ENCODE measurements around the gene RND1. TPM values are rescaled to one million over a fixed set of nuclear protein-coding genes. Genes with fewer than 3 reads are reported as not detected.

The RND1 gene
- total and polyA plus RNA-seq, 2 of the 13 experiments (the other 11 are each of a cell fraction or from before 2014, with no cell fraction given): 1.8 to 1.9 TPM

DNA sequence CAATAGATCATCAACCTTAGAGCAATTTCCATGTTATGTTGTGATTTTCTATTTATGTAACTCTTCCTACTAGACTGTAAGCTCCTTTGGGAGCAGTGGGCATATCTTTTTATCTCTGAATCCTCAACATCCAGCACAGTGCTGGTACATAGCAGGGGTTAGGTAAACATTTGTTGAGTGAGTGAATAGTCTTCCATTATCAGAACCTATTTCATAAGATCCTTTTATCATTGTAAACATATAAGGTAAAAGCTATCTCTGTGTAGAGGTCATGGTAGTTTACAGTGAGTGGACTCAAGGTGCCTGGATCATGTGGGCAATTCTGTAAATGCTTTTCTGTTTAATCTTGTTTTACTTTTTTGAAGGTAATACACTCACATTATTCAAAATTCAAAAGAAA is 44.5 kb upstream of the RND1 start (continued):
- TF ChIP-seq, protein P1, sequence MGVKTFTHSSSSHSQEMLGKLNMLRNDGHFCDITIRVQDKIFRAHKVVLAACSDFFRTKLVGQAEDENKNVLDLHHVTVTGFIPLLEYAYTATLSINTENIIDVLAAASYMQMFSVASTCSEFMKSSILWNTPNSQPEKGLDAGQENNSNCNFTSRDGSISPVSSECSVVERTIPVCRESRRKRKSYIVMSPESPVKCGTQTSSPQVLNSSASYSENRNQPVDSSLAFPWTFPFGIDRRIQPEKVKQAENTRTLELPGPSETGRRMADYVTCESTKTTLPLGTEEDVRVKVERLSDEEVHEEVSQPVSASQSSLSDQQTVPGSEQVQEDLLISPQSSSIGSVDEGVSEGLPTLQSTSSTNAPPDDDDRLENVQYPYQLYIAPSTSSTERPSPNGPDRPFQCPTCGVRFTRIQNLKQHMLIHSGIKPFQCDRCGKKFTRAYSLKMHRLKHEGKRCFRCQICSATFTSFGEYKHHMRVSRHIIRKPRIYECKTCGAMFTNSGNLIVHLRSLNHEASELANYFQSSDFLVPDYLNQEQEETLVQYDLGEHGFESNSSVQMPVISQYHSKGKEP (CRISPR knock-in tag; IDR thresholded peaks at IDR 0.05): no peak
- TF ChIP-seq, protein P2, sequence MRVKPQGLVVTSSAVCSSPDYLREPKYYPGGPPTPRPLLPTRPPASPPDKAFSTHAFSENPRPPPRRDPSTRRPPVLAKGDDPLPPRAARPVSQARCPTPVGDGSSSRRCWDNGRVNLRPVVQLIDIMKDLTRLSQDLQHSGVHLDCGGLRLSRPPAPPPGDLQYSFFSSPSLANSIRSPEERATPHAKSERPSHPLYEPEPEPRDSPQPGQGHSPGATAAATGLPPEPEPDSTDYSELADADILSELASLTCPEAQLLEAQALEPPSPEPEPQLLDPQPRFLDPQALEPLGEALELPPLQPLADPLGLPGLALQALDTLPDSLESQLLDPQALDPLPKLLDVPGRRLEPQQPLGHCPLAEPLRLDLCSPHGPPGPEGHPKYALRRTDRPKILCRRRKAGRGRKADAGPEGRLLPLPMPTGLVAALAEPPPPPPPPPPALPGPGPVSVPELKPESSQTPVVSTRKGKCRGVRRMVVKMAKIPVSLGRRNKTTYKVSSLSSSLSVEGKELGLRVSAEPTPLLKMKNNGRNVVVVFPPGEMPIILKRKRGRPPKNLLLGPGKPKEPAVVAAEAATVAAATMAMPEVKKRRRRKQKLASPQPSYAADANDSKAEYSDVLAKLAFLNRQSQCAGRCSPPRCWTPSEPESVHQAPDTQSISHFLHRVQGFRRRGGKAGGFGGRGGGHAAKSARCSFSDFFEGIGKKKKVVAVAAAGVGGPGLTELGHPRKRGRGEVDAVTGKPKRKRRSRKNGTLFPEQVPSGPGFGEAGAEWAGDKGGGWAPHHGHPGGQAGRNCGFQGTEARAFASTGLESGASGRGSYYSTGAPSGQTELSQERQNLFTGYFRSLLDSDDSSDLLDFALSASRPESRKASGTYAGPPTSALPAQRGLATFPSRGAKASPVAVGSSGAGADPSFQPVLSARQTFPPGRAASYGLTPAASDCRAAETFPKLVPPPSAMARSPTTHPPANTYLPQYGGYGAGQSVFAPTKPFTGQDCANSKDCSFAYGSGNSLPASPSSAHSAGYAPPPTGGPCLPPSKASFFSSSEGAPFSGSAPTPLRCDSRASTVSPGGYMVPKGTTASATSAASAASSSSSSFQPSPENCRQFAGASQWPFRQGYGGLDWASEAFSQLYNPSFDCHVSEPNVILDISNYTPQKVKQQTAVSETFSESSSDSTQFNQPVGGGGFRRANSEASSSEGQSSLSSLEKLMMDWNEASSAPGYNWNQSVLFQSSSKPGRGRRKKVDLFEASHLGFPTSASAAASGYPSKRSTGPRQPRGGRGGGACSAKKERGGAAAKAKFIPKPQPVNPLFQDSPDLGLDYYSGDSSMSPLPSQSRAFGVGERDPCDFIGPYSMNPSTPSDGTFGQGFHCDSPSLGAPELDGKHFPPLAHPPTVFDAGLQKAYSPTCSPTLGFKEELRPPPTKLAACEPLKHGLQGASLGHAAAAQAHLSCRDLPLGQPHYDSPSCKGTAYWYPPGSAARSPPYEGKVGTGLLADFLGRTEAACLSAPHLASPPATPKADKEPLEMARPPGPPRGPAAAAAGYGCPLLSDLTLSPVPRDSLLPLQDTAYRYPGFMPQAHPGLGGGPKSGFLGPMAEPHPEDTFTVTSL (CRISPR knock-in tag; IDR thresholded peaks at IDR 0.05; ENCODE audit: borderline replicate concordance): peak; percentile 91; the same call in 1 of the 2 replicates
- TF ChIP-seq, protein P3, sequence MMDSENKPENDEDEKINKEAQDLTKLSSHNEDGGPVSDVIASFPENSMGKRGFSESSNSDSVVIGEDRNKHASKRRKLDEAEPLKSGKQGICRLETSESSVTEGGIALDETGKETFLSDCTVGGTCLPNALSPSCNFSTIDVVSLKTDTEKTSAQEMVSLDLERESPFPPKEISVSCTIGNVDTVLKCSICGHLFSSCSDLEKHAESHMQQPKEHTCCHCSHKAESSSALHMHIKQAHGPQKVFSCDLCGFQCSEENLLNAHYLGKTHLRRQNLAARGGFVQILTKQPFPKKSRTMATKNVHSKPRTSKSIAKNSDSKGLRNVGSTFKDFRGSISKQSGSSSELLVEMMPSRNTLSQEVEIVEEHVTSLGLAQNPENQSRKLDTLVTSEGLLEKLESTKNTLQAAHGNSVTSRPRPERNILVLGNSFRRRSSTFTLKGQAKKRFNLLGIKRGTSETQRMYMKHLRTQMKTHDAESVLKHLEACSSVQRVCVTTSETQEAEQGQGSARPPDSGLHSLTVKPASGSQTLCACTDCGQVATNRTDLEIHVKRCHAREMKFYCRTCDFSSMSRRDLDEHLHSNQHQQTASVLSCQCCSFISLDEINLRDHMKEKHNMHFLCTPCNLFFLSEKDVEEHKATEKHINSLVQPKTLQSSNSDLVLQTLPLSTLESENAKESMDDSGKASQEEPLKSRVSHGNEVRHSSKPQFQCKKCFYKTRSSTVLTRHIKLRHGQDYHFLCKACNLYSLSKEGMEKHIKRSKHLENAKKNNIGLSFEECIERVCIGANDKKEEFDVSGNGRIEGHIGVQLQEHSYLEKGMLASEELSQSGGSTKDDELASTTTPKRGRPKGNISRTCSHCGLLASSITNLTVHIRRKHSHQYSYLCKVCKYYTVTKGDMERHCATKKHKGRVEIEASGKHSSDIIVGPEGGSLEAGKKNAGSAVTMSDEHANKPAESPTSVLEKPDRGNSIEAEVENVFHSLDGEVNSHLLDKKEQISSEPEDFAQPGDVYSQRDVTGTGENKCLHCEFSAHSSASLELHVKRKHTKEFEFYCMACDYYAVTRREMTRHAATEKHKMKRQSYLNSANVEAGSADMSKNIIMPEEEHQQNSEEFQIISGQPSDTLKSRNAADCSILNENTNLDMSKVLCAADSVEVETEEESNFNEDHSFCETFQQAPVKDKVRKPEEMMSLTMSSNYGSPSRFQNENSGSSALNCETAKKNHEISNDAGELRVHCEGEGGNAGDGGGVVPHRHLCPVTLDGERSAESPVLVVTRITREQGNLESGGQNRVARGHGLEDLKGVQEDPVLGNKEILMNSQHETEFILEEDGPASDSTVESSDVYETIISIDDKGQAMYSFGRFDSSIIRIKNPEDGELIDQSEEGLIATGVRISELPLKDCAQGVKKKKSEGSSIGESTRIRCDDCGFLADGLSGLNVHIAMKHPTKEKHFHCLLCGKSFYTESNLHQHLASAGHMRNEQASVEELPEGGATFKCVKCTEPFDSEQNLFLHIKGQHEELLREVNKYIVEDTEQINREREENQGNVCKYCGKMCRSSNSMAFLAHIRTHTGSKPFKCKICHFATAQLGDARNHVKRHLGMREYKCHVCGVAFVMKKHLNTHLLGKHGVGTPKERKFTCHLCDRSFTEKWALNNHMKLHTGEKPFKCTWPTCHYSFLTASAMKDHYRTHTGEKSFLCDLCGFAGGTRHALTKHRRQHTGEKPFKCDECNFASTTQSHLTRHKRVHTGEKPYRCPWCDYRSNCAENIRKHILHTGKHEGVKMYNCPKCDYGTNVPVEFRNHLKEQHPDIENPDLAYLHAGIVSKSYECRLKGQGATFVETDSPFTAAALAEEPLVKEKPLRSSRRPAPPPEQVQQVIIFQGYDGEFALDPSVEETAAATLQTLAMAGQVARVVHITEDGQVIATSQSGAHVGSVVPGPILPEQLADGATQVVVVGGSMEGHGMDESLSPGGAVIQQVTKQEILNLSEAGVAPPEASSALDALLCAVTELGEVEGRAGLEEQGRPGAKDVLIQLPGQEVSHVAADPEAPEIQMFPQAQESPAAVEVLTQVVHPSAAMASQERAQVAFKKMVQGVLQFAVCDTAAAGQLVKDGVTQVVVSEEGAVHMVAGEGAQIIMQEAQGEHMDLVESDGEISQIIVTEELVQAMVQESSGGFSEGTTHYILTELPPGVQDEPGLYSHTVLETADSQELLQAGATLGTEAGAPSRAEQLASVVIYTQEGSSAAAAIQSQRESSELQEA (CRISPR knock-in tag; IDR thresholded peaks at IDR 0.05; ENCODE audit: not compliant biosample characterization): no peak
- TF ChIP-seq ZNF546 (CRISPR knock-in tag; conservative IDR thresholded peaks at IDR 0.05): no peak
- TF ChIP-seq KDM2A (CRISPR knock-in tag; IDR thresholded peaks at IDR 0.05; ENCODE audit: borderline replicate concordance, low read depth): no peak
- TF ChIP-seq, protein P4, sequence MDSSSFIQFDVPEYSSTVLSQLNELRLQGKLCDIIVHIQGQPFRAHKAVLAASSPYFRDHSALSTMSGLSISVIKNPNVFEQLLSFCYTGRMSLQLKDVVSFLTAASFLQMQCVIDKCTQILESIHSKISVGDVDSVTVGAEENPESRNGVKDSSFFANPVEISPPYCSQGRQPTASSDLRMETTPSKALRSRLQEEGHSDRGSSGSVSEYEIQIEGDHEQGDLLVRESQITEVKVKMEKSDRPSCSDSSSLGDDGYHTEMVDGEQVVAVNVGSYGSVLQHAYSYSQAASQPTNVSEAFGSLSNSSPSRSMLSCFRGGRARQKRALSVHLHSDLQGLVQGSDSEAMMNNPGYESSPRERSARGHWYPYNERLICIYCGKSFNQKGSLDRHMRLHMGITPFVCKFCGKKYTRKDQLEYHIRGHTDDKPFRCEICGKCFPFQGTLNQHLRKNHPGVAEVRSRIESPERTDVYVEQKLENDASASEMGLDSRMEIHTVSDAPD (CRISPR knock-in tag; IDR thresholded peaks at IDR 0.05): peak; percentile 29; the same call in 1 of the 2 replicates
- no peak for TF ChIP-seq ZNF282 (IDR thresholded peaks at IDR 0.05; ENCODE audit: partially characterized antibody)
- TF ChIP-seq ZNF160 (CRISPR knock-in tag; IDR thresholded peaks at IDR 0.05): no peak
- no peak for TF ChIP-seq ZNF451 (CRISPR knock-in tag; IDR thresholded peaks at IDR 0.05)
- no peak for TF ChIP-seq SNAI1 (CRISPR knock-in tag; IDR thresholded peaks at IDR 0.05; ENCODE audit: borderline replicate concordance)
- no peak for TF ChIP-seq ZNF333 (CRISPR knock-in tag; IDR thresholded peaks at IDR 0.05; ENCODE audit: borderline replicate concordance)
- TF ChIP-seq YEATS2 (CRISPR knock-in tag; IDR thresholded peaks at IDR 0.05; ENCODE audit: borderline replicate concordance): peak; percentile 65; the same call in 1 of the 2 replicates
- TF ChIP-seq MIER2 (CRISPR knock-in tag; IDR thresholded peaks at IDR 0.05): no peak

Measured in HepG2 (cell line).